Measurements from ENCODE around the gene NR2C1. TPM values are rescaled to one million over a fixed set of nuclear protein-coding genes. Genes with fewer than 3 reads are reported as not detected.

The NR2C1 gene
- total RNA-seq, 1 donor: 25.4 TPM

- TF ChIP-seq, protein P1, sequence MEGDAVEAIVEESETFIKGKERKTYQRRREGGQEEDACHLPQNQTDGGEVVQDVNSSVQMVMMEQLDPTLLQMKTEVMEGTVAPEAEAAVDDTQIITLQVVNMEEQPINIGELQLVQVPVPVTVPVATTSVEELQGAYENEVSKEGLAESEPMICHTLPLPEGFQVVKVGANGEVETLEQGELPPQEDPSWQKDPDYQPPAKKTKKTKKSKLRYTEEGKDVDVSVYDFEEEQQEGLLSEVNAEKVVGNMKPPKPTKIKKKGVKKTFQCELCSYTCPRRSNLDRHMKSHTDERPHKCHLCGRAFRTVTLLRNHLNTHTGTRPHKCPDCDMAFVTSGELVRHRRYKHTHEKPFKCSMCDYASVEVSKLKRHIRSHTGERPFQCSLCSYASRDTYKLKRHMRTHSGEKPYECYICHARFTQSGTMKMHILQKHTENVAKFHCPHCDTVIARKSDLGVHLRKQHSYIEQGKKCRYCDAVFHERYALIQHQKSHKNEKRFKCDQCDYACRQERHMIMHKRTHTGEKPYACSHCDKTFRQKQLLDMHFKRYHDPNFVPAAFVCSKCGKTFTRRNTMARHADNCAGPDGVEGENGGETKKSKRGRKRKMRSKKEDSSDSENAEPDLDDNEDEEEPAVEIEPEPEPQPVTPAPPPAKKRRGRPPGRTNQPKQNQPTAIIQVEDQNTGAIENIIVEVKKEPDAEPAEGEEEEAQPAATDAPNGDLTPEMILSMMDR (IDR thresholded peaks at IDR 0.05; ENCODE audit: insufficient read depth, low read length): no peak
- DNase-seq (ENCODE audit: low read depth): no peak
- no peak overlapping the region for H3K4me3 ChIP-seq (ENCODE audit: low read depth, low read length)
Observed at GRCh38 chr12:95006206-95006605, 67.2 kb downstream of the NR2C1 start.

GRCh38 chr12:95004610-95005009 lies 68.8 kb downstream of the NR2C1 start:
- DNase-seq (ENCODE audit: low read depth): peak; percentile 41
- TF ChIP-seq, protein P1 (IDR thresholded peaks at IDR 0.05; ENCODE audit: insufficient read depth, low read length): no peak
- no peak overlapping the region for H3K4me3 ChIP-seq (ENCODE audit: low read depth, low read length)

DNA sequence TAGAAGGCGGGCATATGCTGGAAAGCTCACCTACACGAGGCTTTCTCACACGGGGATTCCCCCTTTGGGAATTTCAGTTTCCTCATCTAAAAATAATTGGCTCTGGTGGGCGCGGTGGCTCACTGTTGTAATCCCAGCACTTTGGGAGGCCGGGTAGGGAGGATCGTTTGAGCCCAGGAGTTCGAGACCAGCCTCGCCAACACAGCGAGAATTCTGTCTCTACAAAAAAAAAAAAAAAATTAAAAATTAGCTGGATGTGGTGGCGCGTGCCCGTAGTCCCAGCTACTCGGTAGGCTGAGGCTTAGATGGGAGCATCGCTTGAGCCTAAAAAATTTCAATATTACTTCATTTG lies 69.5 kb downstream of the NR2C1 start:
- no peak for DNase-seq (ENCODE audit: low read depth)
- TF ChIP-seq, protein P1 (IDR thresholded peaks at IDR 0.05; ENCODE audit: insufficient read depth, low read length): no peak
- peak overlapping the region; percentile 96 for H3K4me3 ChIP-seq (ENCODE audit: low read depth, low read length)

- TF ChIP-seq, protein P1 (IDR thresholded peaks at IDR 0.05; ENCODE audit: insufficient read depth, low read length): no peak
- peak within 1 kb of the TSS; percentile 96 for H3K4me3 ChIP-seq (ENCODE audit: low read depth, low read length)
- DNase-seq (ENCODE audit: low read depth): peak; percentile 96
Observed at GRCh38 chr12:95003213-95003920, 70.1 kb downstream of the NR2C1 start, which contains the start of gene NDUFA12. NDUFA12 (minus strand) TSS chr12:95003697; CDS start chr12:95003680, 17 bp downstream.

- TF ChIP-seq, protein P1 (IDR thresholded peaks at IDR 0.05; ENCODE audit: insufficient read depth, low read length): no peak
- H3K4me3 ChIP-seq (ENCODE audit: low read depth, low read length): peak overlapping the region; percentile 96
- no peak for DNase-seq (ENCODE audit: low read depth)
Observed at GRCh38 chr12:95002754-95003153, 70.7 kb downstream of the NR2C1 start.

DNA sequence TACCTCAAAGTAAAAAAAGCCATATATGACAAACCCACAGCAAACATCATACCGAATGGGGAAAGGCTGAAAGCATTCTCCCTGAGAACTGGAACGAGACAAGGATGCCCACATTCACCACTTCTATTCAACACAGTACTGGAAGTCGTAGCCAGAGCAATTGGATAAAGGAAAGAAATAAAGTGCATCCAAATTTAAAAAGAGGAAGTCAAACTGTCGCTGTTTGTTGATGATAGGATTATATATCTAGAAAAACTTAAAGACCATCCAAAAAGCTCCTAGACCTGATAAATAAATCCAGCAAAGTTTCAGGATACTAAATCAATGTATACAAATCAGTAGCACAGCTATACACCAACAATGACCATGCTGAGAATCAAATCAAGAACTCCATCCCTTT lies 75.1 kb downstream of the NR2C1 start:
- DNase-seq (ENCODE audit: low read depth): no peak
- TF ChIP-seq, protein P1 (IDR thresholded peaks at IDR 0.05; ENCODE audit: insufficient read depth, low read length): no peak
- no peak overlapping the region for H3K4me3 ChIP-seq (ENCODE audit: low read depth, low read length)

- TF ChIP-seq, protein P1 (IDR thresholded peaks at IDR 0.05; ENCODE audit: insufficient read depth, low read length): no peak
- DNase-seq (ENCODE audit: low read depth): no peak
Observed at GRCh38 chr12:94997726-94998125, 75.7 kb downstream of the NR2C1 start.

More at GRCh38 chr12:94997726-94998125, 75.7 kb downstream of the NR2C1 start:
- no peak overlapping the region for H3K4me3 ChIP-seq (ENCODE audit: low read depth, low read length)
